Pancreas (tissue), 10 donors: ENCODE results near the gene UGGT2. TPM values are rescaled to one million over a fixed set of nuclear protein-coding genes. Genes with fewer than 3 reads are reported as not detected.

Source experiments
- ATAC-seq, 4 donors: fragments of 200-7000 bp; cut with Tn5 transposase; one replicate each; pipeline versions ENCODE4 v1.8.0 to v1.9.1; 2020; ENCODE audit warnings: mild to moderate bottlenecking in 4 of 4, moderate library complexity in 4 of 4
- DNase-seq, 6 donors: peaks; one replicate each; pipeline ENCODE4 v3.0.0-alpha.2; 2020
- FAIRE-seq: peaks from 2 replicates; lab custom pipeline; 2012; peaks lifted over from hg19 to GRCh38; lab: Jason Lieb, UNC
- H3K27ac ChIP-seq, 4 donors: fragments of 200-600 bp; sonication (generic); 1 replicate in 3 of 4; 2 replicates in 1 of 4; pipeline versions ENCODE4 v1.5.0 to v1.8.0; 2020
- H3K27me3 ChIP-seq, 4 donors: fragments of 200-600 bp; one replicate each; pipeline ENCODE4 v1.8.0; 2021
- H3K36me3 ChIP-seq, 3 donors: fragments of 200-600 bp; sonication (generic) in 1 of 3; one replicate each; pipeline versions ENCODE4 v1.5.0 to v1.8.0; 2020 to 2021
- H3K4me1 ChIP-seq, 3 donors: fragments of 200-600 bp; one replicate each; pipeline ENCODE4 v1.8.0; 2021
- H3K4me3 ChIP-seq, 4 donors: fragments of 200-600 bp; sonication (generic) in 2 of 4; one replicate each; pipeline versions ENCODE4 v1.5.0 to v1.8.0; 2020 to 2021
- H3K9me3 ChIP-seq, 4 donors: fragments of 200-600 bp; one replicate each; pipeline ENCODE4 v1.8.0; 2021
- CTCF ChIP-seq, 4 donors: fragments of 200-600 bp; sonication (generic) in 3 of 4; IDR thresholded peaks; one replicate each; pipeline versions ENCODE4 v1.5.0 to v1.8.0; 2021; ENCODE audit warnings: antibody characterized with exemption in 4 of 4
- WGBS, 2 donors: extraction: QIAGEN DNeasy Blood & Tissue Kit; methylation state at CpG; one replicate each; pipeline ENCODE4 v1.1.7; 2013; 5-methylcytosine and 5-hydroxymethylcytosine counted together
- intact Hi-C, 3 donors: fragments of 100-400 bp; cut with DNase I; formaldehyde crosslinking; loops; one replicate each; pipeline versions ENCODE4 v1.11.1 to v1.14.2; 2022
- polyA plus RNA-seq, 2 donors: library from polyadenylated mRNA; stranded (reverse); fragments of 200-250 nt; gene quantifications; one replicate each; pipeline ENCODE4 v1.2.3, GENCODE V29; 2013
- total RNA-seq, 6 donors: library from RNA; stranded (reverse); fragmentation: NEBNext Ultra II Directional in 4 of 6; extraction: Animal tissue kit (Norgen Biotek cat#: 25700) in 4 of 6; gene quantifications; one replicate each; pipeline versions ENCODE4 v1.2.1 to v1.2.4, GENCODE V29; 2021 to 2023
- donor health status: healthy with polysubstance abuse.
- donor health status: DM: no; HTN: no; CAD: no; lungs with moderate emphysema.
- donor health status: DM: no; HTN: no; CAD: no.
- donor health status: control.
- donor health status: control.
- donor health status: Bipolar disorder and iron deficiency.
- donor health status: DM: yes; HTN: yes; CAD: no.
- donor health status: DM: no; HTN: no; CAD: no.
- donor health status: DM: no; HTN: no; CAD: no.
- donor health status: DM: yes; HTN: yes; CAD: no.

The UGGT2 gene
- total and polyA plus RNA-seq, 8 donors = 7.2 to 17.9 (median 16.1) TPM

DNA sequence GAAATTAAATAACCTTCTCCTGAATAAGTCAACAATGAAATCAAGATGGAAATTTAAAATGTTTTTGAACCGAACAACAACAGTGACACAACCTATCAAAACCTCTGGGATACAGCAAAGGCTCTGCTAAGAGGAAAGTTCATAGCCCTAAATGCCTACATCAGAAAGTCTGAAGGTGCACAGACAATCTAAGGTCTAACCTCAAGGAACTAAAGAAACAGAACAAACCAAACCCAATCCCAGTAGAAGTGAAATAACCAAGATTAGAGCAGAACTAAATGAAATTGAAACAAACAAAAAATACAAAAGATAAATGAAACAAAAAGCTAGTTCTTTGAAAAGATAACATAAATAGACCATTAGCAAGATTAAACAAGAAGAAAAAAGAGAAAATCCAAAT lies 9.0 kb downstream of the UGGT2 start:
- FAIRE-seq (no peak), DNase-seq (no peak), ATAC-seq (no peak)
- Histone ChIP-seq H3K4me1 (peaks cover 0 to 4% (median 0%) of the 10 kb centered on the region in 3 donors), H3K9me3 (no peaks in the 10 kb centered on the region), H3K36me3 (no peaks in the 10 kb centered on the region), H3K27me3 (no peaks in the 10 kb centered on the region), H3K4me3 (no peak overlapping the region), H3K27ac (no peak overlapping the region)
- no peak for TF ChIP-seq CTCF (IDR thresholded peaks at IDR 0.05)
- WGBS, 2 donors = 87 to 92% methylated on average over 1 of the region's 1 CpG
- intact Hi-C loops = no loop called here

- no peaks in the 10 kb centered on the region for H3K36me3 ChIP-seq
- H3K27ac ChIP-seq = no peak overlapping the region
- intact Hi-C loops = no loop called here
- 96 to 97% methylated on average over 4 of the region's 4 CpGs for WGBS, 2 donors
- H3K9me3 ChIP-seq = no peaks in the 10 kb centered on the region
- no peak for ATAC-seq
- H3K4me3 ChIP-seq = no peak overlapping the region
- FAIRE-seq = no peak
- DNase-seq = no peak
- peaks cover 0 to 4% (median 0%) of the 10 kb centered on the region in 3 donors for H3K4me1 ChIP-seq
- TF ChIP-seq CTCF (IDR thresholded peaks at IDR 0.05) = no peak
- H3K27me3 ChIP-seq = no peaks in the 10 kb centered on the region
Observed at GRCh38 chr13:96041326-96042110, 11.7 kb downstream of the UGGT2 start.

- ATAC-seq (no peak), DNase-seq (no peak), FAIRE-seq (no peak)
- WGBS, 2 donors = 95 to 100% methylated on average over 1 of the region's 1 CpG
- Histone ChIP-seq H3K36me3 (no peaks in the 10 kb centered on the region), H3K27me3 (no peaks in the 10 kb centered on the region), H3K9me3 (no peaks in the 10 kb centered on the region), H3K4me1 (peaks cover 5 to 17% (median 10%) of the 10 kb centered on the region in 3 donors), H3K4me3 (no peak overlapping the region), H3K27ac (no peak overlapping the region)
- intact Hi-C loops = no loop called here
- no peak for TF ChIP-seq CTCF (IDR thresholded peaks at IDR 0.05)
Observed at GRCh38 chr13:96036515-96036914, 16.7 kb downstream of the UGGT2 start.

DNA sequence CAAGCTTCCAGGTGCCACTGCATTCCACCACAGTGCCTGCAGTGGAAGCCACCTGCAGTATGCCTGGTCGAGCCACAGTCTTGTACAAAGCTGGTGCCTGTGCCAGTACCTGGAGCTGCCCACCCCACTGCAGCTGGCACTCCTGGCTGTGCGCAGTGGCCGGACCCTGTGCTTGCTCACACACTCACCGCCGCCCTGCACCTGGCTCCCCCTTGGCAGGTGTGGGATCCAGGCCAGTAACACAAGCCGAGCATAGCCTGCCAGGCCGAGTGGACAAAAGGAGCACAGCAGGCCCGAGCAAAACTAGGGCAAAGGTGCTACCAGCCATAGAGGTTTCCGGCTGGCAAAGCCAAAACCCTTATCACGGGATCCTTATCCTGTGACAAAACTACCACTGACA lies 18.5 kb downstream of the UGGT2 start:
- peak; percentile 45 to 87 (median 76) for DNase-seq
- Histone ChIP-seq H3K27ac (peak overlapping the region in 3 of 4 donors; percentile 23 to 62 (median 36)), H3K9me3 (no peaks in the 10 kb centered on the region), H3K4me1 (peaks cover 5 to 17% (median 10%) of the 10 kb centered on the region in 3 donors), H3K4me3 (no peak overlapping the region), H3K27me3 (no peaks in the 10 kb centered on the region), H3K36me3 (no peaks in the 10 kb centered on the region)
- ATAC-seq = peak; percentile 90 to 93 (median 92)
- TF ChIP-seq CTCF (IDR thresholded peaks at IDR 0.05) = no peak
- intact Hi-C loops = no loop called here
- no peak for FAIRE-seq
- WGBS, 2 donors = 42 to 44% methylated on average over 10 of the region's 10 CpGs
